Liver (tissue), 9 donors: ENCODE data around the gene PATJ. TPM values are rescaled to one million over a fixed set of nuclear protein-coding genes. Genes with fewer than 3 reads are reported as not detected.

Source experiments
- DNase-seq: peaks from one replicate; pipeline ENCODE4 v3.0.0-alpha.2; 2017; ENCODE audit warnings: low spot score
- H3K27ac ChIP-seq, 2 donors: one replicate each; pipeline ENCODE4 v1.7.0; 2013; ENCODE audit warnings: inconsistent platforms in 2 of 2, low read length in 2 of 2, control low read depth in 1 of 2, low read depth in 1 of 2, mild to moderate bottlenecking in 1 of 2
- H3K27me3 ChIP-seq, 4 donors: one replicate each; pipeline versions ENCODE4 v1.6.1 to v1.7.0; 2013; ENCODE audit warnings: low read length in 3 of 4, inconsistent platforms in 1 of 4, mild to moderate bottlenecking in 1 of 4, moderate library complexity in 1 of 4; ENCODE audit not compliant: control insufficient read depth in 4 of 4, insufficient read depth in 4 of 4
- H3K36me3 ChIP-seq, 4 donors: one replicate each; pipeline versions ENCODE4 v1.6.1 to v1.7.0; 2013; ENCODE audit warnings: low read length in 3 of 4, mild to moderate bottlenecking in 3 of 4, low read depth in 1 of 4, moderate library complexity in 1 of 4; ENCODE audit not compliant: control insufficient read depth in 4 of 4, insufficient read depth in 3 of 4
- H3K4me1 ChIP-seq, 4 donors: one replicate each; pipeline versions ENCODE4 v1.6.1 to v1.7.0; 2013; ENCODE audit warnings: low read length in 3 of 4, mild to moderate bottlenecking in 3 of 4, moderate library complexity in 1 of 4; ENCODE audit not compliant: control insufficient read depth in 4 of 4, insufficient read depth in 4 of 4
- H3K4me3 ChIP-seq, 3 donors: one replicate each; pipeline versions ENCODE4 v1.6.1 to v1.7.0; 2013; ENCODE audit warnings: low read length in 3 of 3, control low read depth in 1 of 3, low read depth in 1 of 3, mild to moderate bottlenecking in 1 of 3
- H3K9ac ChIP-seq, 2 donors: one replicate each; pipeline ENCODE4 v1.7.0; 2013; ENCODE audit warnings: low read length in 2 of 2, mild to moderate bottlenecking in 2 of 2, moderate library complexity in 2 of 2, control low read depth in 1 of 2, low read depth in 1 of 2
- H3K9me3 ChIP-seq, 4 donors: one replicate each; pipeline versions ENCODE4 v1.6.1 to v1.7.0; 2013; ENCODE audit warnings: low read length in 3 of 4; ENCODE audit not compliant: control insufficient read depth in 4 of 4
- EGR1 ChIP-seq, 2 donors: IDR thresholded peaks; 2 replicates each; pipeline ENCODE4 v1.6.1; 2016 to 2018; ENCODE audit warnings: antibody characterized with exemption in 2 of 2, low read depth in 2 of 2
- FOXA1 ChIP-seq: IDR thresholded peaks from 2 replicates; pipeline ENCODE4 v1.6.1; 2016; ENCODE audit warnings: antibody characterized with exemption
- FOXA2 ChIP-seq: IDR thresholded peaks from 2 replicates; pipeline ENCODE4 v1.6.1; 2016; ENCODE audit warnings: antibody characterized with exemption
- GABPA ChIP-seq, 2 donors: IDR thresholded peaks in 1 of 2; conservative IDR thresholded peaks in 1 of 2; 2 replicates each; pipeline ENCODE4 v1.6.1; 2016; ENCODE audit warnings: antibody characterized with exemption in 2 of 2, mild to moderate bottlenecking in 1 of 2, moderate library complexity in 1 of 2
- HNF4A ChIP-seq, 2 donors: conservative IDR thresholded peaks; 2 replicates each; pipeline ENCODE4 v1.6.1; 2016; ENCODE audit warnings: antibody characterized with exemption in 2 of 2, mild to moderate bottlenecking in 2 of 2
- RAD21 ChIP-seq, 2 donors: IDR thresholded peaks; 2 replicates each; pipeline ENCODE4 v1.6.1; 2016; ENCODE audit warnings: antibody characterized with exemption in 2 of 2, mild to moderate bottlenecking in 2 of 2
- RXRA ChIP-seq, 2 donors: IDR thresholded peaks; 2 replicates each; pipeline ENCODE4 v1.6.1; 2017 to 2018; ENCODE audit warnings: antibody characterized with exemption in 2 of 2, mild to moderate bottlenecking in 1 of 2
- SP1 ChIP-seq: IDR thresholded peaks from 2 replicates; pipeline ENCODE4 v1.6.1; 2018; ENCODE audit warnings: antibody characterized with exemption, mild to moderate bottlenecking
- TAF1 ChIP-seq: conservative IDR thresholded peaks from 2 replicates; pipeline ENCODE4 v1.6.1; 2016; ENCODE audit warnings: antibody characterized with exemption, mild to moderate bottlenecking
- YY1 ChIP-seq: IDR thresholded peaks from 2 replicates; pipeline ENCODE4 v1.6.1; 2016; ENCODE audit warnings: antibody characterized with exemption, mild to moderate bottlenecking
- WGBS: extraction: QIAGEN DNeasy Blood & Tissue Kit; methylation state at CpG from one replicate; pipeline ENCODE4 v1.1.7; 2013; 5-methylcytosine and 5-hydroxymethylcytosine counted together
- polyA plus RNA-seq, 2 donors: library from polyadenylated mRNA; stranded (reverse) in 1 of 2; unstranded in 1 of 2; fragments of 200-250 nt in 1 of 2; fragments of >200 nt in 1 of 2; fragmentation: Nextera tagmentation in 1 of 2; extraction: Ambion mirVana in 1 of 2; gene quantifications; one replicate each; pipeline versions ENCODE4 v1.2.1 to v1.2.3, GENCODE V29; 2013 to 2015
- total RNA-seq, 2 donors: library from RNA; depleted of rRNA; stranded (reverse); fragments of >200 nt; gene quantifications; one replicate each; pipeline ENCODE4 v1.2.3, GENCODE V29; 2014
- TF ChIP-seq, protein P1 (sequence below): IDR thresholded peaks from 2 replicates; pipeline ENCODE4 v1.6.1; 2016; ENCODE audit warnings: antibody characterized with exemption
- TF ChIP-seq, protein P2 (sequence below): fragments of 150-350 bp; IDR thresholded peaks from 2 replicates; pipeline ENCODE4 v1.5.1; 2017; ENCODE audit warnings: improper control_type of control experiment, low read depth, low read length; ENCODE audit not compliant: missing input control
- TF ChIP-seq, protein P3 (sequence below): IDR thresholded peaks from 2 replicates; pipeline ENCODE4 v1.6.1; 2016; ENCODE audit warnings: antibody characterized with exemption
- donor health status: healthy.
- donor health status: healthy.
- donor health status: healthy.
- donor health status: healthy.
- donor health status: healthy.

The PATJ gene
- total and polyA plus RNA-seq, 4 donors: 5.7 to 29.8 (median 9.0) TPM

DNA sequence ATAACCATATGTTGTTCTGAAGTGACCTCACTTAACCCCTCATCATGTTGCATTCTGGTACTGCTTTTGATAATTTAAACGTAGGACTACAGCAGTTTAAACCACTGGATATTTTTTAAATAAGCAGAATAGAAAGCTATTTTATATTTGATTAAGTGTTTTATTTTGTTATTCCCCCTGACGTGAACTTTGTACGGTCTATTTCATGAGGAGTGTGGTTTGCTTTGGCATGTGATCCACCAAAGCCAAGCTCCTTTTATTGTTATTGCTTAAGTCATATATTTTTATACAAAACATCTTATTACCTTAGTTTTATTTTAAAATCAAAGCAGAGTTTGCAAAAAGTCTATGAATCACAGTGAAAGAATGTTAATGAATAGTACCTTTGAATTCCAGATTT lies 351.0 kb downstream of the PATJ start:
- no peak overlapping the region for H3K27ac ChIP-seq
- H3K4me1 ChIP-seq: peaks cover 0 to 12% (median 4%) of the 10 kb centered on the region in 4 donors
- 37% methylated on average over 3 of the region's 3 CpGs for WGBS
- TF ChIP-seq RXRA (IDR thresholded peaks at IDR 0.05): peak in 1 of 2 donors; percentile 19
- TF ChIP-seq FOXA2: no peak
- TF ChIP-seq HNF4A (conservative IDR thresholded peaks at IDR 0.05): peak; percentile 58 to 60
- no peaks in the 10 kb centered on the region for H3K36me3 ChIP-seq
- no peaks in the 10 kb centered on the region for H3K27me3 ChIP-seq
- H3K9ac ChIP-seq: no peak overlapping the region
- no peak for DNase-seq
- no peaks in the 10 kb centered on the region for H3K9me3 ChIP-seq
- H3K4me3 ChIP-seq: no peak overlapping the region

DNA sequence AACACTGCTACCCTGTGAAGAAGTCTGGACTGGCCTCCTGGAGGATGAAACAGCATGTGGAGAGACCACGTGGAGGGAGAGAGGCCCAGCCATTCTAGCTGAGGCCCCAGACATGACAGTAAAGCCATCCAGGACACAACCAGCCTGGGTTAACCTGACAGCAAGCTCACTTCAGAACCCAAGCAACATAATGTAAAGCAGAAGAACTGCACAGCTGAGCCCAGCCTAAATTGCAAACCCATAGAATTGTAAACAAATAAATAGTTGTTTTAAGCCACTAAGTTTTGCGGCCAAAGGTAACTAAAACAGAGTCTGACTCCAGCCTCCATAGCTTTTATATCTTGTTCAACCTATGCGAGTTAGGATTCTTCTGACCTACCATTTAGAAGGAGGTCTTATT lies 355.2 kb downstream of the PATJ start:
- TF ChIP-seq GABPA (IDR thresholded peaks at IDR 0.05 in 1 of 2, conservative IDR thresholded peaks at IDR 0.05 in 1 of 2) (no peak), RAD21 (IDR thresholded peaks at IDR 0.05) (no peak), TAF1 (no peak), FOXA1 (no peak), EGR1 (IDR thresholded peaks at IDR 0.05; ENCODE audit: low read depth in 2 of 2) (no peak), SP1 (no peak), RXRA (IDR thresholded peaks at IDR 0.05) (no peak), YY1 (no peak)
- TF ChIP-seq, protein P1, sequence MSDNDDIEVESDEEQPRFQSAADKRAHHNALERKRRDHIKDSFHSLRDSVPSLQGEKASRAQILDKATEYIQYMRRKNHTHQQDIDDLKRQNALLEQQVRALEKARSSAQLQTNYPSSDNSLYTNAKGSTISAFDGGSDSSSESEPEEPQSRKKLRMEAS: no peak
- TF ChIP-seq, protein P2, sequence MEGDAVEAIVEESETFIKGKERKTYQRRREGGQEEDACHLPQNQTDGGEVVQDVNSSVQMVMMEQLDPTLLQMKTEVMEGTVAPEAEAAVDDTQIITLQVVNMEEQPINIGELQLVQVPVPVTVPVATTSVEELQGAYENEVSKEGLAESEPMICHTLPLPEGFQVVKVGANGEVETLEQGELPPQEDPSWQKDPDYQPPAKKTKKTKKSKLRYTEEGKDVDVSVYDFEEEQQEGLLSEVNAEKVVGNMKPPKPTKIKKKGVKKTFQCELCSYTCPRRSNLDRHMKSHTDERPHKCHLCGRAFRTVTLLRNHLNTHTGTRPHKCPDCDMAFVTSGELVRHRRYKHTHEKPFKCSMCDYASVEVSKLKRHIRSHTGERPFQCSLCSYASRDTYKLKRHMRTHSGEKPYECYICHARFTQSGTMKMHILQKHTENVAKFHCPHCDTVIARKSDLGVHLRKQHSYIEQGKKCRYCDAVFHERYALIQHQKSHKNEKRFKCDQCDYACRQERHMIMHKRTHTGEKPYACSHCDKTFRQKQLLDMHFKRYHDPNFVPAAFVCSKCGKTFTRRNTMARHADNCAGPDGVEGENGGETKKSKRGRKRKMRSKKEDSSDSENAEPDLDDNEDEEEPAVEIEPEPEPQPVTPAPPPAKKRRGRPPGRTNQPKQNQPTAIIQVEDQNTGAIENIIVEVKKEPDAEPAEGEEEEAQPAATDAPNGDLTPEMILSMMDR: no peak
- peaks cover 0 to 7% (median 3%) of the 10 kb centered on the region in 4 donors for H3K4me1 ChIP-seq
- H3K4me3 ChIP-seq: no peak overlapping the region
- DNase-seq: no peak
- no peaks in the 10 kb centered on the region for H3K36me3 ChIP-seq
- WGBS: 97% methylated on average over 3 of the region's 3 CpGs
- no peaks in the 10 kb centered on the region for H3K9me3 ChIP-seq
- H3K27ac ChIP-seq: no peak overlapping the region
- H3K27me3 ChIP-seq: no peaks in the 10 kb centered on the region
- no peak overlapping the region for H3K9ac ChIP-seq

DNA sequence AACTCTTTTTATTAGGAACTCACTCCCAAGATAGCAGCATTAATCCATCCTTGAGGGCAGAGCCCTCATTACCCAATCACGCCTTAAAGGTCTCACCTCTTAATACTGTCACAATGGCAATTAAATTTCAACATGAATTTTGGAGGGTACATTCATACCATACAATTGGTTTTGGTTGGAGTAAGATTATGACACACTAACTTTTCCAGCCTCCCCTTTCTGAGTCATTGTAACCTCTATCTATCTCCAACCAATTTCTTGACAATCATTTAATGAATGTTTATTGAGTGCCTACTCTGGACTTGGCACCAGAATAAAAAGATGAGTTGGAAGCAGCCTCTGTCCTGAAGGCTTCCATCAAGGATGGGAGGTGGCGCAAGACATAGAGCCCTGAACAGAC lies 358.2 kb downstream of the PATJ start:
- Histone ChIP-seq H3K4me1 (no peaks in the 10 kb centered on the region), H3K4me3 (no peak overlapping the region), H3K9ac (no peak overlapping the region), H3K36me3 (no peaks in the 10 kb centered on the region), H3K27me3 (no peaks in the 10 kb centered on the region), H3K9me3 (no peaks in the 10 kb centered on the region), H3K27ac (no peak overlapping the region)
- 95% methylated on average over 2 of the region's 2 CpGs for WGBS
- no peak for DNase-seq
- no peak for TF ChIP-seq GABPA (IDR thresholded peaks at IDR 0.05 in 1 of 2, conservative IDR thresholded peaks at IDR 0.05 in 1 of 2)
- TF ChIP-seq, protein P3, sequence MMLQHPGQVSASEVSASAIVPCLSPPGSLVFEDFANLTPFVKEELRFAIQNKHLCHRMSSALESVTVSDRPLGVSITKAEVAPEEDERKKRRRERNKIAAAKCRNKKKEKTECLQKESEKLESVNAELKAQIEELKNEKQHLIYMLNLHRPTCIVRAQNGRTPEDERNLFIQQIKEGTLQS: no peak
- TF ChIP-seq, protein P1: no peak
- TF ChIP-seq HNF4A (conservative IDR thresholded peaks at IDR 0.05): no peak
- no peak for TF ChIP-seq SP1
